DOHH2 (cell line): Measurements from ENCODE around the gene RGMA.

Source experiments
- CTCF ChIP-seq: fragments of 200-600 bp; sonication (generic); IDR thresholded peaks from one replicate; pipeline ENCODE4 v1.5.1; 2014; ENCODE audit warnings: antibody characterized with exemption, mild to moderate bottlenecking, low read depth, low read length; ENCODE audit not compliant: poor library complexity, severe bottlenecking
- EZH2phosphoT487 ChIP-seq: fragments of 200-600 bp; sonication (generic); IDR thresholded peaks from 2 replicates; pipeline ENCODE4 v1.6.1; 2017; ENCODE audit warnings: borderline replicate concordance, mild to moderate bottlenecking, antibody characterized with exemption, low read length, moderate library complexity, mixed read lengths

- peak; percentile 87 for TF ChIP-seq CTCF
- no peak for TF ChIP-seq EZH2phosphoT487
Observed at GRCh38 chr15:93035953-93036810, 52.8 kb downstream of the RGMA start.
